WI38 (cell line): ENCODE results near the gene C5.

ENCODE experiments used
- H3K4me3 ChIP-seq: 2 replicates; pipeline ENCODE4 v1.5.1; 2011; ENCODE audit warnings: low read depth, mild to moderate bottlenecking, control low read depth, low read length
- CTCF ChIP-seq: IDR thresholded peaks from 2 replicates; pipeline ENCODE4 v1.5.1; 2012; ENCODE audit warnings: low read depth, mild to moderate bottlenecking, control low read depth, low read length

Gene C5

GRCh38 chr9:121026260-121026691, 23.8 kb downstream of the C5 start:
- TF ChIP-seq CTCF, result no peak

GRCh38 chr9:121024237-121024636, 25.8 kb downstream of the C5 start:
- no peak for TF ChIP-seq CTCF
- H3K4me3 ChIP-seq, result no peak overlapping the region

More at GRCh38 chr9:121026260-121026691, 23.8 kb downstream of the C5 start:
- no peak overlapping the region for H3K4me3 ChIP-seq

GRCh38 chr9:121023064-121023463, 27.0 kb downstream of the C5 start:
- TF ChIP-seq CTCF, result no peak
- no peak overlapping the region for H3K4me3 ChIP-seq

GRCh38 chr9:121021301-121021700, 28.8 kb downstream of the C5 start:
- TF ChIP-seq CTCF, result no peak

GRCh38 chr9:121019273-121019672, 30.8 kb downstream of the C5 start:
- TF ChIP-seq CTCF, result no peak
- H3K4me3 ChIP-seq, result no peak overlapping the region

More at GRCh38 chr9:121021301-121021700, 28.8 kb downstream of the C5 start:
- no peak overlapping the region for H3K4me3 ChIP-seq

GRCh38 chr9:121013911-121014310, 36.2 kb downstream of the C5 start:
- no peak overlapping the region for H3K4me3 ChIP-seq
- no peak for TF ChIP-seq CTCF

GRCh38 chr9:121009650-121010049, 40.4 kb downstream of the C5 start:
- TF ChIP-seq CTCF, result no peak
- no peak overlapping the region for H3K4me3 ChIP-seq
